ENCODE results near the gene SCARB1. TPM values are rescaled to one million over a fixed set of nuclear protein-coding genes. Genes with fewer than 3 reads are reported as not detected.

SCARB1 gene
- total and polyA plus RNA-seq, 2 experiments from 2014 or later: 31.0 to 62.5 TPM

DNA sequence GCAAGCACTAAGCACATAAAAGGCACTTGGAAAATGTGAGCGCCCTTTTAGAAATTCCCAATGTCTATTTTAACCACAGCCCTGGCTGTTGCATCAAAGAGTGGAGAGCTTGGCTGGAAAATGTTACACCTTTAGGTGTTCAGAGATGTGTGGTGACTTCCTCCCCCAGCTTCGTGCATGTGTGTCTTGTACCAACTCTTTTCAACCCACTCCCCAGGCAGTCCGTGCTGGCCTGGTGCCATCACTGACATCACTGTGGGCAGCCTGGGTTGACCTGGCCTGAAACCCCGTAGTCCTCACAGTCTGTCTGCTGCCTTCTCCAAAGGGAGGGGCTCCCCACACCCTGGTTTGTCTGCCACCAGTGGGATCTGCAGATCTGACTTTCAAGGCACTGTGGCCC lies 101.8 kb downstream of the SCARB1 start (continued):
- no peak for TF ChIP-seq ZNF462 (CRISPR knock-in tag; IDR thresholded peaks at IDR 0.05)
- no peak for TF ChIP-seq CREB1 (CRISPR knock-in tag; IDR thresholded peaks at IDR 0.05; ENCODE audit: low read depth)
- no peak for TF ChIP-seq NANOG (IDR thresholded peaks at IDR 0.05; ENCODE audit: borderline replicate concordance)
- TF ChIP-seq CTCF (conservative IDR thresholded peaks at IDR 0.05; ENCODE audit: low read depth in 2 of 2): no peak

DNA sequence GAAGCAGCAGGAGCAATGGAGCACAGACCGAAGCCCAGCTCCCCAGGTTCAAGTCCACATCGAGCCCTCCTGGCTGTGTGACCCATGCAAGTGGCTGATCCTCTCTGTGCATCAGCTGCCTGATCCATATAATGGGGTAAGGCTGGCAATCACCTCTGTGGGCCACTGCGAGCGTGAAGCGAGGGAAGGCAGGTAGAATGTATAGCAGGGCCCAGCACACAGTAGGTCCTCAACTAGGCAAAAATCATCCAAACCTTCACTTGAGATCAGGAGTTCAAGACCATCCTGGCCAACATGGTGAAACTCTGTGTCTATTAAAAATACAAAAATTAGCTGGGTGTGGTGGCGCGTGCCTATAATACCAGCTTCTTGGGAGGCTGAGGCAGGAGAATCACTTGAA lies 102.6 kb downstream of the SCARB1 start:
- H3K9me3 Mint-ChIP-seq: peaks cover 44% of the 10 kb centered on the region
- no peak for ATAC-seq
- no peak overlapping the region for H3K4me2 ChIP-seq
- no peak for TF ChIP-seq STAT1 (IDR thresholded peaks at IDR 0.05; ENCODE audit: unreplicated experiment)
- no peak for TF ChIP-seq CTCF (conservative IDR thresholded peaks at IDR 0.05; ENCODE audit: low read depth in 2 of 2)
- TF ChIP-seq JUNB (IDR thresholded peaks at IDR 0.05; ENCODE audit: unreplicated experiment): no peak
- TF ChIP-seq EZH2 (IDR thresholded peaks at IDR 0.05; ENCODE audit: low read depth, unreplicated experiment): no peak
- TF ChIP-seq CREB1 (CRISPR knock-in tag; IDR thresholded peaks at IDR 0.05; ENCODE audit: low read depth): no peak
- TF ChIP-seq POLR2AphosphoS5 (IDR thresholded peaks at IDR 0.05; ENCODE audit: low read depth): no peak
- TF ChIP-seq EZH2phosphoT487 (IDR thresholded peaks at IDR 0.05; ENCODE audit: unreplicated experiment): no peak

More for the DNA sequence above, 102.6 kb downstream of the SCARB1 start:
- H3K4me3 ChIP-seq: no peak overlapping the region
- H3K9me2 ChIP-seq (ENCODE audit: insufficient read depth): no peaks in the 10 kb centered on the region
- H3F3A ChIP-seq (replicated peaks; ENCODE audit: low read depth): no peaks in the 10 kb centered on the region
- H3K27me3 ChIP-seq (ENCODE audit: insufficient read depth): no peaks in the 10 kb centered on the region
- Mint-ChIP-seq H3K27me3 (ENCODE audit: insufficient read depth, low read depth, poor library complexity) (peaks cover 10% of the 10 kb centered on the region), H3K4me3 (no peak overlapping the region), H3K4me1 (peaks cover 16% of the 10 kb centered on the region), H3K27ac (no peak overlapping the region), H3K36me3 (ENCODE audit: low read depth) (peaks cover 27% of the 10 kb centered on the region)
- H2AFZ ChIP-seq: no peak overlapping the region
- peaks cover 4% of the 10 kb centered on the region; the same call in 1 of the 2 replicates for H3K4me1 ChIP-seq (ENCODE audit: insufficient read depth)
- H3K79me2 ChIP-seq (replicated peaks; ENCODE audit: insufficient read depth): no peaks in the 10 kb centered on the region
- no peak overlapping the region for H3K27ac ChIP-seq (ENCODE audit: low read depth)
- H3K36me3 ChIP-seq (ENCODE audit: insufficient read depth): no peaks in the 10 kb centered on the region
- no peak for DNase-seq (ENCODE audit: low spot score)
- no peaks in the 10 kb centered on the region for H4K20me1 ChIP-seq (replicated peaks; ENCODE audit: insufficient read depth)

Data from GM23338 (cell line).